HG03135 (cell line): Measurements from ENCODE around the gene USP4.
A peak's percentile ranks its signal among the peaks of the same experiment; 100 is the strongest.

Source experiments
- ATAC-seq: cut with Tn5 transposase; IDR thresholded peaks from one replicate; pipeline ENCODE4 v1.9.1; 2021; ENCODE audit warnings: mild to moderate bottlenecking, moderate library complexity; ENCODE audit not compliant: unreplicated experiment

USP4 gene

GRCh38 chr3:49302613-49303012, 37.2 kb downstream of the USP4 start:
- ATAC-seq = no peak

DNA sequence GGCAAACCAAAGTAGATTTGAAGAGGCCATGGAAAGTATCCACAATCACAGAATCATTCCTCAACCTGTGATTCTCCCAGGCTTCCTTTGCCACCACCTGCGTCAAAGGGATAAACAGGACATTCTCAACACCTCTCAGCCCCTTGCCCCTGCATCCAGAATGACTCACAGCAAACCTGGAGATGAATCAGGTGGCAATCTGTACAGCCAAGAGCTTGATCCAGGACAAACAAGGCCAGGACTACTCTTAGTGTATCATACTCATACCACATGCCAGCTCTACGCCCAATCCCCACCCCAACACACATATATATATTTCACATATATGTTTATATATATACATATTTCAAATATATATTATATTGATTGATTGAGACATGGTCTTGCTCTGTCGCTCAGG, 39.3 kb downstream of the USP4 start:
- no peak for ATAC-seq

- no peak for ATAC-seq
These were observed 41.3 kb downstream of the USP4 start for GRCh38 chr3:49298511-49298910.

DNA sequence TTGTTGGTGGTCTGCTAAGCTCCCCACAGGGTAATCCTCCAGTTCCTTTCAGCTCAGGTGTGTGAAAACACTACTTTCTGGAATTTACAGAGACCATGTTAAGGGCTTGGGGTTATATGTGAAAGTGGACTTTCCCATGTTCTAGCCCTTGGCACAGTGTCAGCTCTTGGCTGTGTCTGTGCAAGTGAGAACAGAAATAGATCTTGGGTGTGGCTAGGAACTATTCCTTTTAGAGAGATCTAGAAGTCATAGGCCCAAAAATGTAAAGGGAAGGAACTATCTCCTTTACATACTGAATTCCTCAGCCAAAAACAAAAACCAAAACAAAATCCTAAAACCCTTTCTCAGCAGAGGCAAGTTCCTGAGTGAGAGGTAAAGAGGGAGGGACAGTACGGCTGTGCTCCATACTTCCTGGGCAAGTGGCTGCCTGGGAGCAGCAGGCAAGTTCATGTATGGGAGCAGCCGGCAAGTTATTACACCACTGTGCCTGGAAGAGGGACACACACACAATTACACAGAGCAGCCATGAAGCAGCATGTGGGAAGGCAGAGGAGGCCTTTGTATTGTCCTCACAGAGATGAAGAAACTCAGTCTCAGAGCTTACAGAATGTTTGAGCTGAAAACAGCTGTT, 43.0 kb downstream of the USP4 start:
- ATAC-seq = no peak

DNA sequence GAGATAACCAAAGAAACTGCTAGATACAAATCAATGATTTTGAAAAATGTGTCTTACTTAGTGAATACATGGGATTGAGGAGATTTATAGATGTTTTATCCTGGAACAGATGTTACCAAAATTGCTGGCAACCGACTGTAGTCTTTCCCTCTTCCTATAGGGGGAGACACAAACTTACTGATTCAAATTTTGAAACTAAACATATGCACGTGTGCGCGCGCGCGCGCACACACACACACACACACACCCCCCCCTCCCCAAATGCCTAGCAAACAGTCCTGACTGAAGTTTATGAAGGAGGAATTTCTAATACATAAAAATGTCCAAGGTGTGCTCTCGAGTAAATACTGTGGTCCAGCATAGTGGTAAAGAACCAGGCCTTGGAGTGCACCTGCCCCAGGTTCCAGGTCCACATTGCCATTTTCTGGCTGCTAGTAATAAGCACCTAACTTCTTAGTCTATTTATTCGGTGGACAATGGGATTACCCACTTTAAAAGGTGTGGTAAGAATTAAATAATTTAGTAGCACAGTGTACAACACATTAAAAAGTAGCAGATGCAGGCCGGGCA, 44.3 kb downstream of the USP4 start:
- no peak for ATAC-seq

GRCh38 chr3:49294343-49294742, 45.5 kb downstream of the USP4 start:
- ATAC-seq = no peak

DNA sequence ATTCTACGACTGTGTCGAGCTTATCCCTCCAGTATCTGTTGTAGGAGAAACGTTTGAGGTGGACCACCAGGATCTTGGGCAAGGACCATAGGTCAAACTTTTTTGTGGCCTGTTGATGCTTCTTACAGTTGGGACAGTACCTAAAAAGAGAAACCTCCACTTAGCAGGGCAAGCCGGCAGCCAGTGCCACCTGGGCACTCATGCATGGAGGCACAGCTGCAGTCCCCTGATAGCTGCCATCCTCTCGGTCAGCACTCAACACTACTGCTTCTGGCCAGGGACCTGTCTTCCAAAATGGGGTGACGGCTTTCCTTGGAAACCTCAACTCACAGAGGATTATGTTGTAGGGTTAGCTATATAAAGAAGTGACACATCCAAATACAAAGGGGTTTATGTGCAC, 55.9 kb downstream of the USP4 start:
- no peak for ATAC-seq

GRCh38 chr3:49279376-49279775, 60.5 kb downstream of the USP4 start:
- no peak for ATAC-seq

DNA sequence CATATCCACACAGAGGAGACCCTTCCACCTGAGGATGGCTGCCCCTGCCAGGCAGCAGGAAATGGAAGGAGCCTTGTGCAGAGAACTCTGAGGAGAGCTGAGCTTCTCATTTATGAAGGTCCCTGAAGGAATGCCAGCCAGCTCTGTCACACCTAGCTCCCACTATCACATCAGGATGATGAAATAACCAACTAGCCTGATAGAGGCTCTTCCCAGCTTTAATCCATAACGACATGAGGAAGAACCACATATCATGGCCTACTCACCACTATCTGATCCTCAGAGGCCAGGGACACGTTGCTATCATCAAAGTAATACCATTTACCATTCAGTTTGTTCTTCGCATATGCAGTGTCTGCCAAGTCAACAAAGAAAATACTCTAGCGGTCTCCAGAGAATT, 61.3 kb downstream of the USP4 start:
- ATAC-seq = no peak

DNA sequence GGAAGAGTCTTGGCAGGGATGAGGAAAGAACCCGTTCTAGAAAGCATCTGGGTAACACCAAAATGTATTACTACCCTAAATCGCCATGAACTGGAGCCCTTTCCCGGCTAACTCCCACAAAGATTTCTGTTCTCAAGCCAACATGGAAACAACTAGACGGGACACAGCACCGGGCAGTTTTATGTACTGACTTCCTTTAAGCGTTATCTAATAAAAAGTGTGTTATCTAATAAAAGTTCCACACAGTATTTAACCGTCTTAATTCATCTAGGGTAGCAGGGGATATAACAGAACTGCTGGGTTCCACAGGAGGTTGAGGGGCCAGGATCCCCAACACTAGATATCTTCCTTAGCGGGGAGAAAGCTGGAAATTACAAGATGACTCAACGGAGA, 62.5 kb downstream of the USP4 start:
- ATAC-seq = no peak

GRCh38 chr3:49276475-49277382, 63.1 kb downstream of the USP4 start, which contains the start of gene C3orf62:
Gene C3orf62, minus strand, starts transcription at chr3:49277232. Its CDS starts 360 bp downstream, at chr3:49276872.
- peak; percentile 50 for ATAC-seq

DNA sequence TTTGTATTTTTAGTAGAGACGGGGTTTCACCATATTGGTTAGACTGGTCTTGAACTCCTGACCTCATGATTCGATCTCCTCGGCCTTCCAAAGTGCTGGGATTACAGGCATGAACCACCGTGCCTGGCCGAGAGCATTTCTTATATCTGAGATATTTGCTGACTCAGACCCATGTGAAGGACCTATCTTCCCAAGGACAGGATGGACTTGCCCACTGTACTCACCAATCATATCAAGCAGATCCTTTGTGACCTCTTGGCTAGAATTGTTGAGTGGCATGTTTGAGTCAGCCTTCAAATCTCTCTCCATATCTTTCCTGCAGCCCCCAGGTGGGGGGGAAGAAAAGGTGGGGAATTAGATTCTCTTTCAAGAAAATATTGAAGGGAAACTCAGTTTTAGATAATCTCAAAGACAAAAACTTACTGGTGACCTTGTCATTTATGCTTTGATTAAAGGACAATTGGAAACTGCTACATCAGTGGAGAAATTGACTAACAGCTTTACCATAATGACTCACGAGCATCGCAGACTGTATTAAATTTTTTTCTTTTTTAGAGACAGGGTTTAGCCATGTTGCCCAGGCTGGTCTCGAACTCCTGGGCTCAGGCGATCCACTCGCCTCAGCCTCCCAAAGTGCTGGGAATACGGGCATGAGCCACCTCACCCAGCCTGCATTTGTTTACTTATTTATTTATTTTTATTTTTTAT, 65.9 kb downstream of the USP4 start:
- no peak for ATAC-seq

- ATAC-seq = no peak
These were observed 68.8 kb downstream of the USP4 start for GRCh38 chr3:49271047-49271446.

GRCh38 chr3:49270156-49270500, 69.7 kb downstream of the USP4 start:
- ATAC-seq = no peak

DNA sequence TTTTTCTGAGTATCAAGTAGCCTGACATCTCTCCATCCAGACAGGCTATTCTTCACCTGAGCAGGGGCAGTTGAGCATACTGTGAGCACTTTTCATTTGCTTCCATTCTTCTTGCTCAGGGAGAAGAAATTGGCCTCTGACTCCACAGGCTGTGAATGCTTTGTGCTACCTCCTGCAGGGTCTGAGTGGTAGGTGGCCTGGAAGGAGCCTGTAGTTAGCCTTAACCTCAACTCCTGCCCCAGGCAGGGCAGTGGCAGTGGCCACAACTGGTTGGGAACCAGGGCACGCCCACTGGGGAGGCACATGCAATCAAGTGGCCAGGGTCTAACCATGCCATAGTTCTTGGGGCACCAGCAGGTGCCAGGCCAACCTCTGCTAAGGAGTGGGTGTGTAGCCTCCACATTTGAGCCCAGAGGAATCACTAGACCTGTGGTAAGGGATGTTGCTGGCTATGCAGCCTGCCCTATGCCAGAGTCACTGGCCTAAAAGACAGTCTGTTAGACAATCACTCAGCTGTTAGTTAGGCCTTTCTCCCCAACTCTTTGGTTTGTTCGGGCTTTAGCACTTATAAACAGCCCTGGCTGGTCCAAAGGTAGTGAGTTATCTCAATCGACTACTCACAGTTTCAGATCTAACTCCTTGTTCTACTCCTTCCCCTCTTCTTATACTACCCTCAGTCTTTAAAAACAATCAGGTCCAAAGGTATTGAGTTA, 70.3 kb downstream of the USP4 start:
- no peak for ATAC-seq

DNA sequence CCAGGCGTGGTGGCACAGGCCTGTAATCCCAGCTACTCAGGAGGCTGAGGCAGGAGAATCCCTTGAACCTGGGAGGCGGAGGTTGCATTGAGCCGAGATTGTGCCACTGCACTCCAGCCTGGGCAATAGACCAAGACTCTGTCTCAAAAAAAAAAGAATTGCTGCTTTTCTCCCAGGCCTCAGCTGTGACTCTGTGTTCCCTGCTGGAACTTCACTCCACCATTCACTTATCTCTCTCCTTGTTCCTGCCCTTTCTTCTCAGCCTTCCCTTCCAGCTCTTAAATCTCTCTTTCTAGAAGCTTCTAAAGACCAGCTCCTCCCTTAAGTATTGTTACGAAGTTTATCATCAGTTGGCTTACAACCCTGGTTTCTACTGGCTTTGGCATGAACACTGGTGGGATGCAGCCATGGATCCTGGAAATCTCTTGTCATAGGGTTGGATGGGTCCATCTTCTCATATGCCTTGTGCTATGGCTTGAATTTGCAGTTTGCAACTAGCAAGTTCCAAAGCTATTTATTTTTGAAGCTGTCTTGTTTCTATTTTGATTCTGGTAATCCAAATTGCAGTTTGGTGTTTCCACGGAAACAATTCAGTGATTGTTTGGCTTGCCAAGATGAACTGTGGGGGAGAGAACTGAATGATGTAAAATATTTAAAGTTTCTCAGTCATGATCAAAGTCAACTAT, 73.3 kb downstream of the USP4 start:
- ATAC-seq = no peak

- no peak for ATAC-seq
These were observed 74.0 kb downstream of the USP4 start for GRCh38 chr3:49265661-49266386.

DNA sequence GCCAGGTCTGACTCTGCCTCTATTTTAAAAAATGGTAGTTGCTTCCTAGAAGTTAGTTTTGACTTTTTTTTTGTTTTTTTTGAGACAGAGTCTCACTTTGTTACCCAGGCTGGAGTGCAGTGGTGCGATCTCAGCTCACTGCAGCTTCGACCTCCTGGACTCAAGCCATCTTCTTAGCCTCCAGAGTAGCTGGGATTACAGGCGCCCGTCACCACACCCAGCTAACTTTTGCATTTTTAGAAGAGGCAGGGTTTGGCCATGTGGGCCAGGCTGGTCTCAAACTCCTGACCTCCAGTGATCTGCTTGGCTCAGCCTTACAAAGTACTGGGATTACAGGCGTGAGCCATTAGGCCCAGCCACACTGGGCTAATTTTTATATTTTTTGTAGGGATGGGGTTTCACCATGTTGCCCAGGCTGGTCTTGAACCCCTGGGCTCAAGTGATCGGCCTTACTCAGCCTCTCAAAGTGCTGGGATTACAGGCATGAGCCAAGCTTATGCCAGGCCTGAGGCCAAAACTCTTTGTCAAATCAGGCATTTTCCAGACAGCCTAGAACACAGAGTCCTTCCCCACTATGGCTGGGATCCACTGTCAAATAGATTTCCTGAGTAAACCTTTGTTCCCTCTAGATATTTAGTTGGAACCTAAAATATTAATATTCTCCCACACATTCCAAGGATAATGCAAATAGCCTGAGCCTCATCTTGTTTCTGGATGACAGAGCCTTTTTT, 76.5 kb downstream of the USP4 start:
- no peak for ATAC-seq

GRCh38 chr3:49260806-49261324, 79.0 kb downstream of the USP4 start:
- ATAC-seq = no peak
